GM23338 (cell line): ENCODE results near the gene UBAC1. TPM values are rescaled to one million over a fixed set of nuclear protein-coding genes. Genes with fewer than 3 reads are reported as not detected.

Experiments
- ATAC-seq: fragments of 200-7000 bp; cut with Tn5 transposase; 3 replicates; pipeline ENCODE4 v1.9.1; 2020
- DNase-seq: peaks from one replicate; pipeline ENCODE4 v3.0.0-alpha.2; 2015; ENCODE audit warnings: low spot score
- H2AFZ ChIP-seq: fragments of 200-600 bp; sonication (generic); 2 replicates; pipeline ENCODE4 v1.8.0; 2016; ENCODE audit warnings: antibody characterized with exemption, mild to moderate bottlenecking, moderate library complexity
- H3F3A ChIP-seq: fragments of 200-600 bp; sonication (generic); replicated peaks from 2 replicates; pipeline ENCODE4 v1.8.0; 2017; ENCODE audit warnings: antibody characterized with exemption, mixed run types, low read depth
- H3K27ac ChIP-seq: fragments of 200-600 bp; sonication (generic); 2 replicates; pipeline ENCODE4 v1.6.1; 2016; ENCODE audit warnings: low read depth
- H3K27me3 ChIP-seq: fragments of 200-600 bp; sonication (generic); 2 replicates; pipeline ENCODE4 v1.8.0; 2016; ENCODE audit warnings: mild to moderate bottlenecking, mixed run types, moderate library complexity; ENCODE audit not compliant: insufficient read depth
- H3K36me3 ChIP-seq: fragments of 200-600 bp; sonication (generic); 2 replicates; pipeline ENCODE4 v1.8.0; 2016; ENCODE audit warnings: mild to moderate bottlenecking; ENCODE audit not compliant: insufficient read depth
- H3K4me1 ChIP-seq: fragments of 200-600 bp; sonication (generic); 2 replicates; pipeline ENCODE4 v1.8.0; 2016; ENCODE audit warnings: mild to moderate bottlenecking, moderate library complexity; ENCODE audit not compliant: insufficient read depth
- H3K4me2 ChIP-seq: fragments of 200-600 bp; sonication (generic); 2 replicates; pipeline ENCODE4 v1.7.1; 2017; ENCODE audit warnings: mixed run types
- H3K4me3 ChIP-seq: fragments of 200-600 bp; sonication (generic); 2 replicates; pipeline ENCODE4 v1.6.1; 2016; ENCODE audit warnings: mixed run types
- H3K79me2 ChIP-seq: fragments of 200-600 bp; sonication (generic); replicated peaks from 2 replicates; pipeline ENCODE4 v1.8.0; 2017; ENCODE audit warnings: mild to moderate bottlenecking; ENCODE audit not compliant: insufficient read depth
- H3K9me2 ChIP-seq: fragments of 200-600 bp; sonication (generic); 2 replicates; pipeline ENCODE4 v1.8.0; 2017; ENCODE audit not compliant: insufficient read depth
- H4K20me1 ChIP-seq: fragments of 200-600 bp; sonication (generic); replicated peaks from 2 replicates; pipeline ENCODE4 v1.8.0; 2017; ENCODE audit warnings: mild to moderate bottlenecking; ENCODE audit not compliant: insufficient read depth
- H3K27ac Mint-ChIP-seq: 2 replicates; pipeline ENCODE4 v1.8.0; 2020; ENCODE audit warnings: inconsistent platforms, mild to moderate bottlenecking, moderate library complexity, mixed read lengths
- H3K27me3 Mint-ChIP-seq: 3 replicates; pipeline ENCODE4 v1.8.0; 2022; ENCODE audit warnings: low read depth, mild to moderate bottlenecking, moderate library complexity, mixed read lengths, inconsistent platforms; ENCODE audit not compliant: insufficient read depth, poor library complexity
- H3K36me3 Mint-ChIP-seq: 3 replicates; pipeline ENCODE4 v1.8.0; 2021; ENCODE audit warnings: low read depth, mild to moderate bottlenecking, inconsistent platforms, moderate library complexity, mixed read lengths
- H3K4me1 Mint-ChIP-seq: 3 replicates; pipeline ENCODE4 v1.8.0; 2020; ENCODE audit warnings: mild to moderate bottlenecking, inconsistent platforms, mixed read lengths
- H3K4me3 Mint-ChIP-seq: 3 replicates; pipeline ENCODE4 v1.8.0; 2021; ENCODE audit warnings: moderate library complexity, mild to moderate bottlenecking, inconsistent platforms, mixed read lengths
- H3K9me3 Mint-ChIP-seq: 3 replicates; pipeline ENCODE4 v1.8.0; 2020; ENCODE audit warnings: moderate library complexity, mild to moderate bottlenecking, inconsistent platforms, mixed read lengths
- CREB1 ChIP-seq: fragments of 250-450 bp; sonication (Bioruptor Pico); IDR thresholded peaks from 2 replicates; pipeline ENCODE4 v1.5.0; 2020; ENCODE audit warnings: low read depth, mild to moderate bottlenecking, moderate library complexity
- EZH2 ChIP-seq: fragments of 200-600 bp; sonication (generic); IDR thresholded peaks from one replicate; pipeline ENCODE4 v1.8.0; 2017; ENCODE audit warnings: antibody characterized with exemption, mild to moderate bottlenecking, low read depth; ENCODE audit not compliant: unreplicated experiment
- EZH2phosphoT487 ChIP-seq: fragments of 200-600 bp; sonication (generic); IDR thresholded peaks from one replicate; pipeline ENCODE4 v1.8.1; 2018; ENCODE audit warnings: antibody characterized with exemption; ENCODE audit not compliant: unreplicated experiment
- JUNB ChIP-seq: IDR thresholded peaks from one replicate; pipeline ENCODE4 v1.6.1; 2016; ENCODE audit warnings: antibody characterized with exemption; ENCODE audit not compliant: unreplicated experiment
- NANOG ChIP-seq: IDR thresholded peaks from 2 replicates; pipeline ENCODE4 v1.6.1; 2016; ENCODE audit warnings: antibody characterized with exemption, borderline replicate concordance
- POLR2AphosphoS5 ChIP-seq: IDR thresholded peaks from 2 replicates; pipeline ENCODE4 v1.6.1; 2016; ENCODE audit warnings: antibody characterized with exemption, low read depth
- STAT1 ChIP-seq: IDR thresholded peaks from one replicate; pipeline ENCODE4 v1.6.1; 2016; ENCODE audit warnings: antibody characterized with exemption; ENCODE audit not compliant: unreplicated experiment
- ZNF114 ChIP-seq: fragments of 250-450 bp; sonication (Bioruptor Pico); IDR thresholded peaks from 2 replicates; pipeline ENCODE4 v1.5.0; 2020; ENCODE audit warnings: mild to moderate bottlenecking, moderate library complexity
- ZNF331 ChIP-seq: fragments of 250-450 bp; sonication (Bioruptor Pico); IDR thresholded peaks from 2 replicates; pipeline ENCODE4 v1.5.0; 2020; ENCODE audit warnings: low read depth, mild to moderate bottlenecking, moderate library complexity
- polyA plus RNA-seq: library from polyadenylated mRNA; unstranded; fragments of >200 nt; fragmentation: Nextera tagmentation; extraction: Ambion mirVana; gene quantifications from 2 replicates; pipeline ENCODE4 v1.2.1, GENCODE V29; 2016
- total RNA-seq: library from RNA; depleted of rRNA; stranded (reverse); fragments of >200 nt; shearing (Covaris generic); gene quantifications from 2 replicates; pipeline ENCODE4 v1.2.3, GENCODE V29; 2014
- TF ChIP-seq, protein P1 (sequence below): IDR thresholded peaks from 2 replicates; pipeline ENCODE4 v1.6.1; 2016; ENCODE audit warnings: antibody characterized with exemption
- TF ChIP-seq, protein P2 (sequence below): IDR thresholded peaks from one replicate; pipeline ENCODE4 v1.6.1; 2018; ENCODE audit warnings: antibody characterized with exemption; ENCODE audit not compliant: unreplicated experiment
- TF ChIP-seq, protein P3 (sequence below): fragments of 250-450 bp; sonication (Bioruptor Pico); IDR thresholded peaks from 2 replicates; pipeline ENCODE4 v1.5.0; 2020; ENCODE audit warnings: mild to moderate bottlenecking, moderate library complexity

The UBAC1 gene
- total and polyA plus RNA-seq, 2 experiments from 2014 or later: 63.2 to 86.6 TPM

DNA sequence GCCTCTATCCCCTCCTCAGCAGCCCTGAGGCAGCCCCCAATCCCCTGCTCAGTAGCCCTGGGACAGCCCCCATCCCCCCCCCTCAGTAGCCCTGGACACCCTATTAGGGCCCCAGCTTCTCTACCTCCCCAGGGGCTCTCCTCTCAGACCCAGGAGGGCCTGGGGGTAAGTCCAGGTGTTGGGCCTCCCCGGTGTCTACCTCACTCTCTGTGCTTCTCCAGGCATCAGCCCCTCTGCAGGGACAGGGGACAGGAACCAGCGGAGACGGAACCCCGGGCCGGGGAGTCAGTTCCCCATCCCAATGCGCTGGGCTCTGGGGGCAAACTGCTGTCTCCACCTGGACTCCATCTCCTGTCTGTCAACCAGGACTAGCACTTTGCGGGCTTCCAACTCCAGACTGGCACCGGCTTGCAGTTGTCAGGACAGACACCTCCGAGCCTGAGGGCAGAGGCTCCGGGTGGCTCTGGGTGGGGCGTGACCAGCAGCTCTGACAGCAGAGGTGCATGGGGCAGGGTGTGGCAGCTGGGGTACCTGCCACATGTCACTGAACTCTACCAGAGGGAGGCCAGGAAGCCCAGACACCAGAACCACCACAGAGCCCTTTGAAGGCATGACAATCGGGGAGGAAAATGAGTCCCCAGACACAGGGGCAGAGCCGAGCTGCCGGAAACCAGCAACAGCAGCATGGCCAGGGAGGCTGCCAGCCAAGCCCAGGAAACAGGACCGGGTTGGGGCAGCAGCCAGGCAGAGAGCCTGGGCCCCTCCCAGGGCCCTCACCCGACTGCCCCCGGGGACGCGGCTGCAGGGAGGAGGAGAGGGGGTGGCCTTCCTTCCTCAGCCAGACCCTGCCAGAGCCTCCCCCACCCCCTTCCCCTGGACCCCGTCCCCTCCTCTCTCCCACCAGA lies 17.7 kb upstream of the UBAC1 start:
- ATAC-seq (no peak), DNase-seq (no peak)
- Histone ChIP-seq H3K4me3 (no peak overlapping the region), H3K27ac (no peak overlapping the region), H3K4me1 (no peaks in the 10 kb centered on the region), H3K79me2 (no peaks in the 10 kb centered on the region), H3K9me2 (no peaks in the 10 kb centered on the region), H3K4me2 (no peak overlapping the region), H3K36me3 (no peaks in the 10 kb centered on the region), H3K27me3 (no peaks in the 10 kb centered on the region), H2AFZ (no peak overlapping the region), H3F3A (no peaks in the 10 kb centered on the region), H4K20me1 (no peaks in the 10 kb centered on the region)
- H3K4me3 Mint-ChIP-seq: no peak overlapping the region
- H3K27me3 Mint-ChIP-seq: peaks cover 5% of the 10 kb centered on the region
- no peak overlapping the region for H3K27ac Mint-ChIP-seq
- peaks cover 5% of the 10 kb centered on the region; the same call in 2 of the 3 replicates for H3K4me1 Mint-ChIP-seq
- no peak for TF ChIP-seq POLR2AphosphoS5
- TF ChIP-seq, protein P1, sequence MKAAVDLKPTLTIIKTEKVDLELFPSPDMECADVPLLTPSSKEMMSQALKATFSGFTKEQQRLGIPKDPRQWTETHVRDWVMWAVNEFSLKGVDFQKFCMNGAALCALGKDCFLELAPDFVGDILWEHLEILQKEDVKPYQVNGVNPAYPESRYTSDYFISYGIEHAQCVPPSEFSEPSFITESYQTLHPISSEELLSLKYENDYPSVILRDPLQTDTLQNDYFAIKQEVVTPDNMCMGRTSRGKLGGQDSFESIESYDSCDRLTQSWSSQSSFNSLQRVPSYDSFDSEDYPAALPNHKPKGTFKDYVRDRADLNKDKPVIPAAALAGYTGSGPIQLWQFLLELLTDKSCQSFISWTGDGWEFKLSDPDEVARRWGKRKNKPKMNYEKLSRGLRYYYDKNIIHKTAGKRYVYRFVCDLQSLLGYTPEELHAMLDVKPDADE: no peak
- no peak for TF ChIP-seq NANOG
- no peak for TF ChIP-seq ZNF331 (CRISPR knock-in tag)
- TF ChIP-seq JUNB: no peak
- no peak for TF ChIP-seq CREB1
- no peak for TF ChIP-seq STAT1
- TF ChIP-seq, protein P2, sequence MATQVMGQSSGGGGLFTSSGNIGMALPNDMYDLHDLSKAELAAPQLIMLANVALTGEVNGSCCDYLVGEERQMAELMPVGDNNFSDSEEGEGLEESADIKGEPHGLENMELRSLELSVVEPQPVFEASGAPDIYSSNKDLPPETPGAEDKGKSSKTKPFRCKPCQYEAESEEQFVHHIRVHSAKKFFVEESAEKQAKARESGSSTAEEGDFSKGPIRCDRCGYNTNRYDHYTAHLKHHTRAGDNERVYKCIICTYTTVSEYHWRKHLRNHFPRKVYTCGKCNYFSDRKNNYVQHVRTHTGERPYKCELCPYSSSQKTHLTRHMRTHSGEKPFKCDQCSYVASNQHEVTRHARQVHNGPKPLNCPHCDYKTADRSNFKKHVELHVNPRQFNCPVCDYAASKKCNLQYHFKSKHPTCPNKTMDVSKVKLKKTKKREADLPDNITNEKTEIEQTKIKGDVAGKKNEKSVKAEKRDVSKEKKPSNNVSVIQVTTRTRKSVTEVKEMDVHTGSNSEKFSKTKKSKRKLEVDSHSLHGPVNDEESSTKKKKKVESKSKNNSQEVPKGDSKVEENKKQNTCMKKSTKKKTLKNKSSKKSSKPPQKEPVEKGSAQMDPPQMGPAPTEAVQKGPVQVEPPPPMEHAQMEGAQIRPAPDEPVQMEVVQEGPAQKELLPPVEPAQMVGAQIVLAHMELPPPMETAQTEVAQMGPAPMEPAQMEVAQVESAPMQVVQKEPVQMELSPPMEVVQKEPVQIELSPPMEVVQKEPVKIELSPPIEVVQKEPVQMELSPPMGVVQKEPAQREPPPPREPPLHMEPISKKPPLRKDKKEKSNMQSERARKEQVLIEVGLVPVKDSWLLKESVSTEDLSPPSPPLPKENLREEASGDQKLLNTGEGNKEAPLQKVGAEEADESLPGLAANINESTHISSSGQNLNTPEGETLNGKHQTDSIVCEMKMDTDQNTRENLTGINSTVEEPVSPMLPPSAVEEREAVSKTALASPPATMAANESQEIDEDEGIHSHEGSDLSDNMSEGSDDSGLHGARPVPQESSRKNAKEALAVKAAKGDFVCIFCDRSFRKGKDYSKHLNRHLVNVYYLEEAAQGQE: no peak
- TF ChIP-seq ZNF114: no peak
- no peak for TF ChIP-seq EZH2phosphoT487
- no peak for TF ChIP-seq EZH2
- TF ChIP-seq, protein P3, sequence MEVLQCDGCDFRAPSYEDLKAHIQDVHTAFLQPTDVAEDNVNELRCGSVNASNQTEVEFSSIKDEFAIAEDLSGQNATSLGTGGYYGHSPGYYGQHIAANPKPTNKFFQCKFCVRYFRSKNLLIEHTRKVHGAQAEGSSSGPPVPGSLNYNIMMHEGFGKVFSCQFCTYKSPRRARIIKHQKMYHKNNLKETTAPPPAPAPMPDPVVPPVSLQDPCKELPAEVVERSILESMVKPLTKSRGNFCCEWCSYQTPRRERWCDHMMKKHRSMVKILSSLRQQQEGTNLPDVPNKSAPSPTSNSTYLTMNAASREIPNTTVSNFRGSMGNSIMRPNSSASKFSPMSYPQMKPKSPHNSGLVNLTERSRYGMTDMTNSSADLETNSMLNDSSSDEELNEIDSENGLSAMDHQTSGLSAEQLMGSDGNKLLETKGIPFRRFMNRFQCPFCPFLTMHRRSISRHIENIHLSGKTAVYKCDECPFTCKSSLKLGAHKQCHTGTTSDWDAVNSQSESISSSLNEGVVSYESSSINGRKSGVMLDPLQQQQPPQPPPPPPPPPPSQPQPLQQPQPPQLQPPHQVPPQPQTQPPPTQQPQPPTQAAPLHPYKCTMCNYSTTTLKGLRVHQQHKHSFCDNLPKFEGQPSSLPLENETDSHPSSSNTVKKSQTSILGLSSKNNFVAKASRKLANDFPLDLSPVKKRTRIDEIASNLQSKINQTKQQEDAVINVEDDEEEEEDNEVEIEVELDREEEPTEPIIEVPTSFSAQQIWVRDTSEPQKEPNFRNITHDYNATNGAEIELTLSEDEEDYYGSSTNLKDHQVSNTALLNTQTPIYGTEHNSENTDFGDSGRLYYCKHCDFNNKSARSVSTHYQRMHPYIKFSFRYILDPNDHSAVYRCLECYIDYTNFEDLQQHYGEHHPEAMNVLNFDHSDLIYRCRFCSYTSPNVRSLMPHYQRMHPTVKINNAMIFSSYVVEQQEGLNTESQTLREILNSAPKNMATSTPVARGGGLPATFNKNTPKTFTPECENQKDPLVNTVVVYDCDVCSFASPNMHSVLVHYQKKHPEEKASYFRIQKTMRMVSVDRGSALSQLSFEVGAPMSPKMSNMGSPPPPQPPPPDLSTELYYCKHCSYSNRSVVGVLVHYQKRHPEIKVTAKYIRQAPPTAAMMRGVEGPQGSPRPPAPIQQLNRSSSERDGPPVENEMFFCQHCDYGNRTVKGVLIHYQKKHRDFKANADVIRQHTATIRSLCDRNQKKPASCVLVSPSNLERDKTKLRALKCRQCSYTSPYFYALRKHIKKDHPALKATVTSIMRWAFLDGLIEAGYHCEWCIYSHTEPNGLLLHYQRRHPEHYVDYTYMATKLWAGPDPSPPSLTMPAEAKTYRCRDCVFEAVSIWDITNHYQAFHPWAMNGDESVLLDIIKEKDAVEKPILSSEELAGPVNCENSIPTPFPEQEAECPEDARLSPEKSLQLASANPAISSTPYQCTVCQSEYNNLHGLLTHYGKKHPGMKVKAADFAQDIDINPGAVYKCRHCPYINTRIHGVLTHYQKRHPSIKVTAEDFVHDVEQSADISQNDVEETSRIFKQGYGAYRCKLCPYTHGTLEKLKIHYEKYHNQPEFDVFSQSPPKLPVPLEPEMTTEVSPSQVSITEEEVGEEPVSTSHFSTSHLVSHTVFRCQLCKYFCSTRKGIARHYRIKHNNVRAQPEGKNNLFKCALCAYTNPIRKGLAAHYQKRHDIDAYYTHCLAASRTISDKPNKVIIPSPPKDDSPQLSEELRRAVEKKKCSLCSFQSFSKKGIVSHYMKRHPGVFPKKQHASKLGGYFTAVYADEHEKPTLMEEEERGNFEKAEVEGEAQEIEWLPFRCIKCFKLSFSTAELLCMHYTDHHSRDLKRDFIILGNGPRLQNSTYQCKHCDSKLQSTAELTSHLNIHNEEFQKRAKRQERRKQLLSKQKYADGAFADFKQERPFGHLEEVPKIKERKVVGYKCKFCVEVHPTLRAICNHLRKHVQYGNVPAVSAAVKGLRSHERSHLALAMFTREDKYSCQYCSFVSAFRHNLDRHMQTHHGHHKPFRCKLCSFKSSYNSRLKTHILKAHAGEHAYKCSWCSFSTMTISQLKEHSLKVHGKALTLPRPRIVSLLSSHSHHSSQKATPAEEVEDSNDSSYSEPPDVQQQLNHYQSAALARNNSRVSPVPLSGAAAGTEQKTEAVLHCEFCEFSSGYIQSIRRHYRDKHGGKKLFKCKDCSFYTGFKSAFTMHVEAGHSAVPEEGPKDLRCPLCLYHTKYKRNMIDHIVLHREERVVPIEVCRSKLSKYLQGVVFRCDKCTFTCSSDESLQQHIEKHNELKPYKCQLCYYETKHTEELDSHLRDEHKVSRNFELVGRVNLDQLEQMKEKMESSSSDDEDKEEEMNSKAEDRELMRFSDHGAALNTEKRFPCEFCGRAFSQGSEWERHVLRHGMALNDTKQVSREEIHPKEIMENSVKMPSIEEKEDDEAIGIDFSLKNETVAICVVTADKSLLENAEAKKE (CRISPR knock-in tag): no peak
- H3K36me3 Mint-ChIP-seq: no peaks in the 10 kb centered on the region
- no peaks in the 10 kb centered on the region for H3K9me3 Mint-ChIP-seq
